Mesothelial cell of epicardium (in vitro differentiated cells): Measurements from ENCODE around the gene UNC45A. TPM values are rescaled to one million over a fixed set of nuclear protein-coding genes. Genes with fewer than 3 reads are reported as not detected.
A peak's percentile ranks its signal among the peaks of the same experiment; 100 is the strongest.

Experiments used
- DNase-seq, 2 experiments: peaks; one replicate each; pipeline ENCODE4 v3.0.0; 2021; ENCODE audit warnings: low spot score in 2 of 2; ENCODE audit not compliant: unreplicated experiment in 2 of 2
- H3K27ac Mint-ChIP-seq: 2 replicates; pipeline ENCODE4 v1.8.0; 2021; ENCODE audit warnings: mixed read lengths
- H3K27me3 Mint-ChIP-seq: 2 replicates; pipeline ENCODE4 v1.8.0; 2021; ENCODE audit warnings: low read depth, mixed read lengths
- H3K36me3 Mint-ChIP-seq: 2 replicates; pipeline ENCODE4 v1.8.0; 2021; ENCODE audit warnings: mixed read lengths
- H3K4me1 Mint-ChIP-seq: 2 replicates; pipeline ENCODE4 v1.8.0; 2021; ENCODE audit warnings: mixed read lengths
- H3K4me3 Mint-ChIP-seq: 2 replicates; pipeline ENCODE4 v1.8.0; 2021; ENCODE audit warnings: mild to moderate bottlenecking, moderate library complexity, mixed read lengths
- H3K9me3 Mint-ChIP-seq: 2 replicates; pipeline ENCODE4 v1.8.0; 2021; ENCODE audit warnings: mixed read lengths
- CTCF ChIP-seq: fragments of 200-600 bp; sonication (generic); IDR thresholded peaks from one replicate; pipeline ENCODE4 v1.5.0; 2021; ENCODE audit warnings: antibody characterized with exemption; ENCODE audit not compliant: unreplicated experiment
- total RNA-seq: library from RNA; stranded (reverse); gene quantifications from 3 replicates; pipeline ENCODE4 v1.2.1, GENCODE V29; 2021

Gene UNC45A, protein sequence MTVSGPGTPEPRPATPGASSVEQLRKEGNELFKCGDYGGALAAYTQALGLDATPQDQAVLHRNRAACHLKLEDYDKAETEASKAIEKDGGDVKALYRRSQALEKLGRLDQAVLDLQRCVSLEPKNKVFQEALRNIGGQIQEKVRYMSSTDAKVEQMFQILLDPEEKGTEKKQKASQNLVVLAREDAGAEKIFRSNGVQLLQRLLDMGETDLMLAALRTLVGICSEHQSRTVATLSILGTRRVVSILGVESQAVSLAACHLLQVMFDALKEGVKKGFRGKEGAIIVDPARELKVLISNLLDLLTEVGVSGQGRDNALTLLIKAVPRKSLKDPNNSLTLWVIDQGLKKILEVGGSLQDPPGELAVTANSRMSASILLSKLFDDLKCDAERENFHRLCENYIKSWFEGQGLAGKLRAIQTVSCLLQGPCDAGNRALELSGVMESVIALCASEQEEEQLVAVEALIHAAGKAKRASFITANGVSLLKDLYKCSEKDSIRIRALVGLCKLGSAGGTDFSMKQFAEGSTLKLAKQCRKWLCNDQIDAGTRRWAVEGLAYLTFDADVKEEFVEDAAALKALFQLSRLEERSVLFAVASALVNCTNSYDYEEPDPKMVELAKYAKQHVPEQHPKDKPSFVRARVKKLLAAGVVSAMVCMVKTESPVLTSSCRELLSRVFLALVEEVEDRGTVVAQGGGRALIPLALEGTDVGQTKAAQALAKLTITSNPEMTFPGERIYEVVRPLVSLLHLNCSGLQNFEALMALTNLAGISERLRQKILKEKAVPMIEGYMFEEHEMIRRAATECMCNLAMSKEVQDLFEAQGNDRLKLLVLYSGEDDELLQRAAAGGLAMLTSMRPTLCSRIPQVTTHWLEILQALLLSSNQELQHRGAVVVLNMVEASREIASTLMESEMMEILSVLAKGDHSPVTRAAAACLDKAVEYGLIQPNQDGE
- 75.8 to 79.7 TPM (median 79.3 TPM) in 3 replicates for total RNA-seq

GRCh38 chr15:90934949-90935751 lies at the start of gene UNC45A:
Gene UNC45A (plus strand): TSS chr15:90935285. CDS start chr15:90935325, 40 bp downstream.
- peaks cover 27% of the 10 kb centered on the region for H3K4me1 Mint-ChIP-seq
- peaks cover 11% of the 10 kb centered on the region for H3K36me3 Mint-ChIP-seq
- H3K9me3 Mint-ChIP-seq: no peaks in the 10 kb centered on the region
- H3K27me3 Mint-ChIP-seq: no peaks in the 10 kb centered on the region
- peak within 1 kb of the TSS; percentile 94 for H3K27ac Mint-ChIP-seq
- peak within 1 kb of the TSS; percentile 86 for H3K4me3 Mint-ChIP-seq
- no peak for TF ChIP-seq CTCF
- DNase-seq: peak; percentile 88 to 92

DNA sequence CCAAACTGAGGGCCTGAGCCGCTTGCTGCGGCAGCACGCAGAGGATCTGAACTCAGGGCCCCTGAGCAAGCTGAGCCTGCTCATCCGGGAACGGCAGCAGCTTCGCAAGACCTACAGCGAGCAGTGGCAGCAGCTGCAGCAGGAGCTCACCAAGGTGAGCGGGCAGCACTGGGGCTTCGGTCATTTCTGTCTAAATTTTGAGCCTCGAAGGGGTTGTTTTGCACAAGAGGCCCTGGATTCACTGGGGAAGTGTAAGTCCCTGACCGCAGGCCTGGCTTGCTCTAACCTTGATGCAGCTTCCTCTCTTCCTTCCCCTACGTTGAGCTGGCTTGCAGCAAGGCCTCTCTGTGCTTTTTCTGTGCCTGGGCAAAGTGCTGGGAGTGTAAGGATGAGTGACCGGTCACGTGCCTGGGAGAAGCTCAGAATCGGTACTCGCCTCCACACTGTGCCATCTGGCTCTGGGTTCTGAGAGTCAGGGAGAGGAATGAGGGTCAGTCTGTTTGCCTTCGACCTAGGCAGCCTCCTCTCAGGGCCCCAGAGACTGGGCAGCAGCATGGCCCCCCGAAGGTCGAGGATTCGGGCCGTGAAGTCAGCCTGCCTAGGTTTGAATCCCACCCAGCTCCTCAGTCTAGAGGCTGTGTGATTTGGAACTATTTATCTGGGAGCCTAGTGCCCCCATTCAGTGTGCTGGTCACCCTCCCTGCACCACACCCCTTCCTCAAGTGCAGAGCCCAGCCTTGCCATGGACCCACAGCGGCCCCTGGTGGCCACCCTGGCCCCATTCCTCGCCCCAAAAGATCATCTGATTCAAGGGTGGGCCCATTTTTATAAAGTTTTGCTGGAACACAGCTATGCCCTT lies 49.4 kb upstream of the UNC45A start:
- no peaks in the 10 kb centered on the region for H3K27me3 Mint-ChIP-seq
- peaks cover 4% of the 10 kb centered on the region for H3K36me3 Mint-ChIP-seq
- peak overlapping the region; percentile 85 for H3K27ac Mint-ChIP-seq
- peak; percentile 88 for TF ChIP-seq CTCF
- peaks cover 25% of the 10 kb centered on the region for H3K4me1 Mint-ChIP-seq
- peak overlapping the region; percentile 62 for H3K4me3 Mint-ChIP-seq
- no peaks in the 10 kb centered on the region for H3K9me3 Mint-ChIP-seq
- peak; percentile 68 to 90 for DNase-seq

DNA sequence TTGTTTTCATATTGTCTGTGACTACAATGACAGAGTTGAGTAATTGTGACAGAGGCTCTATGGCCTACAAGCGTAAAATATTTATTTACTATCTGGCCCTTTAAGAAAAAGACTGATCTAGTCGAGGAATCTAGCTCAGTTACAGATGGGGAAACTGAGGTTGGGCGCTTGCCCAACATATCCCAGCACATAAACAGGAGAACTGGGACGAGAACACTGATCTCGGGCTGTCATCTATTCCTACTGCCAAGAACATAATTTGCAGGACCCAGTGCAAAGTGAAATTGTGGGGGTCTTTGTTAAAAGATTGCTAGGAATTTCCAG lies 48.8 kb upstream of the UNC45A start:
- no peak for DNase-seq
- Mint-ChIP-seq H3K36me3 (peaks cover 4% of the 10 kb centered on the region), H3K9me3 (no peaks in the 10 kb centered on the region), H3K27ac (peak overlapping the region; percentile 85), H3K4me1 (peaks cover 25% of the 10 kb centered on the region), H3K27me3 (no peaks in the 10 kb centered on the region), H3K4me3 (no peak overlapping the region)
- peak; percentile 15 for TF ChIP-seq CTCF

DNA sequence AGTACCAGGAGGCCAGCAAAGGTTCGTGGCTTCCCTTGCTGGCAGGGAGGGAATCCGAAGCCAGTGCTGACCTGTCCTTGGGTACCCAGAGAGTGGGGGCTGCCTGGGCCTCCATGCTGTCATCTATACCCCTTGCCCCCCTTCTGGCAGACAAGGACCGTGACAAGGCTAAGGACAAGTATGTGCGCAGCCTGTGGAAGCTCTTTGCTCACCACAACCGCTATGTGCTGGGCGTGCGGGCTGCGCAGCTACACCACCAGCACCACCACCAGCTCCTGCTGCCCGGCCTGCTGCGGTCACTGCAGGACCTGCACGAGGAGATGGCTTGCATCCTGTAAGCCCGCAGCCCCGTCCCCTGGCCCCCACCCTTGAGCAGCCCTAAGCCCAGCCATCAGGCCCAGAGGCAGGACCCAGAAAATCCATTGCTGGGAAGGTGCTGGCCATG lies 48.0 kb upstream of the UNC45A start:
- peaks cover 4% of the 10 kb centered on the region for H3K36me3 Mint-ChIP-seq
- H3K9me3 Mint-ChIP-seq: no peaks in the 10 kb centered on the region
- H3K4me1 Mint-ChIP-seq: peaks cover 25% of the 10 kb centered on the region
- no peak overlapping the region for H3K27ac Mint-ChIP-seq
- H3K4me3 Mint-ChIP-seq: no peak overlapping the region
- no peaks in the 10 kb centered on the region for H3K27me3 Mint-ChIP-seq
- TF ChIP-seq CTCF: no peak
- DNase-seq: no peak
